MM.1S (cell line): ENCODE data around the gene PIK3R1.
A peak's percentile ranks its signal among the peaks of the same experiment; 100 is the strongest.

ENCODE experiments used
- DNase-seq: peaks from one replicate; pipeline ENCODE4 v3.0.0-alpha.2; 2015
- H2AFZ ChIP-seq: fragments of 300-600 bp; sonication (generic); 2 replicates; pipeline ENCODE4 v1.6.0; 2016; ENCODE audit warnings: antibody characterized with exemption, low read length
- H3F3A ChIP-seq: fragments of 300-600 bp; sonication (generic); 2 replicates; pipeline ENCODE4 v1.6.1; 2016; ENCODE audit warnings: mild to moderate bottlenecking, antibody characterized with exemption, low read length, moderate library complexity, mixed read lengths; ENCODE audit not compliant: insufficient read depth
- H3K27ac ChIP-seq: fragments of 300-600 bp; sonication (generic); 2 replicates; pipeline ENCODE4 v1.5.1; 2016; ENCODE audit warnings: mild to moderate bottlenecking, low read length
- H3K27me3 ChIP-seq: fragments of 300-600 bp; sonication (generic); replicated peaks from 2 replicates; pipeline ENCODE4 v1.6.0; 2016; ENCODE audit warnings: low read length; ENCODE audit not compliant: insufficient read depth
- H3K36me3 ChIP-seq: fragments of 300-600 bp; sonication (generic); replicated peaks from 2 replicates; pipeline ENCODE4 v1.6.1; 2016; ENCODE audit warnings: mild to moderate bottlenecking, low read length, mixed read lengths; ENCODE audit not compliant: insufficient read depth
- H3K4me1 ChIP-seq: fragments of 300-600 bp; sonication (generic); 2 replicates; pipeline ENCODE4 v1.6.1; 2016; ENCODE audit warnings: low read length, mixed read lengths
- H3K4me2 ChIP-seq: fragments of 300-600 bp; sonication (generic); 2 replicates; pipeline ENCODE4 v1.6.0; 2016; ENCODE audit warnings: low read depth, low read length
- H3K4me3 ChIP-seq: fragments of 300-600 bp; sonication (generic); 2 replicates; pipeline ENCODE4 v1.5.1; 2016; ENCODE audit warnings: low read length, mixed read lengths
- H3K79me2 ChIP-seq: fragments of 300-600 bp; sonication (generic); 2 replicates; pipeline ENCODE4 v1.6.1; 2016; ENCODE audit warnings: mixed run types, low read length, mixed read lengths
- H3K9ac ChIP-seq: fragments of 300-600 bp; sonication (generic); 2 replicates; pipeline ENCODE4 v1.6.1; 2016; ENCODE audit warnings: low read length, mixed read lengths
- H3K9me2 ChIP-seq: fragments of 300-600 bp; sonication (generic); replicated peaks from 2 replicates; pipeline ENCODE4 v1.6.1; 2016; ENCODE audit warnings: mild to moderate bottlenecking, low read length, mixed read lengths; ENCODE audit not compliant: insufficient read depth
- H3K9me3 ChIP-seq: fragments of 300-600 bp; sonication (generic); replicated peaks from 2 replicates; pipeline ENCODE4 v1.6.1; 2016; ENCODE audit warnings: mild to moderate bottlenecking, low read length, mixed read lengths; ENCODE audit not compliant: insufficient read depth
- H4K20me1 ChIP-seq: fragments of 300-600 bp; sonication (generic); 2 replicates; pipeline ENCODE4 v1.6.1; 2016; ENCODE audit warnings: mild to moderate bottlenecking, low read length, moderate library complexity, mixed read lengths; ENCODE audit not compliant: insufficient read depth
- EZH2 ChIP-seq: fragments of 300-600 bp; sonication (generic); optimal IDR thresholded peaks from 2 replicates; pipeline ENCODE3; 2017; ENCODE audit warnings: low read depth, mild to moderate bottlenecking, antibody characterized with exemption, low read length, mixed read lengths
- EZH2phosphoT487 ChIP-seq: fragments of 300-600 bp; sonication (generic); IDR thresholded peaks from 2 replicates; pipeline ENCODE4 v1.6.1; 2018; ENCODE audit warnings: antibody characterized with exemption, low read length
- TF ChIP-seq, protein P1 (sequence below): fragments of 300-600 bp; sonication (generic); IDR thresholded peaks from 2 replicates; pipeline ENCODE4 v1.5.1; 2016; ENCODE audit warnings: antibody characterized with exemption, low read length, mixed read lengths

PIK3R1 gene

DNA sequence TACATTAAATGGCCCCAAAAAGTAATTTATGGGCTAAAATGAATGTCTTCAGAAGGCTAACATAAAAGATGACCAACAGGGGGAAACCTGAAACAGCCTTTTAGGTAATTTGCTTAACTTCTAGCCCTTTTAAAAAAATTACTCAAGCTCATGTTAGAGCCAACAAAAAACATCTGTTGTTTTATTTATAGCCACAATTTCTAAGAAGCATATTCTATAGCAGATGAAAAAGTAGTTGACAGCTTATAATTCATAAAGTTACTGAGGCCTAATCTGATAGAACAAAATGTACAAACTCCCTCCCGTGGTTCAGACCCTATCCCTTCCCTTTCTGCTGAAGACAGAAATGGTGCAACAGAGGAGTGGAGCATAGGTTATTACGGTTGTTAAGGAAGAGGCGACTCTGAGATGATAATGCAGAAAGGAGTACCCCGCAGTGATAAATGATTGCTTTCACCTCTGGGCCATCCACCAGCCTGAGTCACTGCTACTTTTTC is 46.1 kb downstream of the PIK3R1 start:
- H3K79me2 ChIP-seq: 0 out of 2 replicates have a peak, but pooled peaks cover 5% of the 10 kb centered on the region
- no peak for DNase-seq
- no peak overlapping the region for H3K27ac ChIP-seq
- no peaks in the 10 kb centered on the region for H3K36me3 ChIP-seq
- TF ChIP-seq EZH2 (no peak), EZH2phosphoT487 (no peak)
- TF ChIP-seq, protein P1, sequence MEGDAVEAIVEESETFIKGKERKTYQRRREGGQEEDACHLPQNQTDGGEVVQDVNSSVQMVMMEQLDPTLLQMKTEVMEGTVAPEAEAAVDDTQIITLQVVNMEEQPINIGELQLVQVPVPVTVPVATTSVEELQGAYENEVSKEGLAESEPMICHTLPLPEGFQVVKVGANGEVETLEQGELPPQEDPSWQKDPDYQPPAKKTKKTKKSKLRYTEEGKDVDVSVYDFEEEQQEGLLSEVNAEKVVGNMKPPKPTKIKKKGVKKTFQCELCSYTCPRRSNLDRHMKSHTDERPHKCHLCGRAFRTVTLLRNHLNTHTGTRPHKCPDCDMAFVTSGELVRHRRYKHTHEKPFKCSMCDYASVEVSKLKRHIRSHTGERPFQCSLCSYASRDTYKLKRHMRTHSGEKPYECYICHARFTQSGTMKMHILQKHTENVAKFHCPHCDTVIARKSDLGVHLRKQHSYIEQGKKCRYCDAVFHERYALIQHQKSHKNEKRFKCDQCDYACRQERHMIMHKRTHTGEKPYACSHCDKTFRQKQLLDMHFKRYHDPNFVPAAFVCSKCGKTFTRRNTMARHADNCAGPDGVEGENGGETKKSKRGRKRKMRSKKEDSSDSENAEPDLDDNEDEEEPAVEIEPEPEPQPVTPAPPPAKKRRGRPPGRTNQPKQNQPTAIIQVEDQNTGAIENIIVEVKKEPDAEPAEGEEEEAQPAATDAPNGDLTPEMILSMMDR: peak; percentile 16; the same call in 1 of the 2 replicates
- H3K4me1 ChIP-seq: no peaks in the 10 kb centered on the region
- no peak overlapping the region for H3K4me3 ChIP-seq
- H2AFZ ChIP-seq: no peak overlapping the region
- H3K4me2 ChIP-seq: no peak overlapping the region
- H3K9me2 ChIP-seq: no peaks in the 10 kb centered on the region
- H4K20me1 ChIP-seq: no peaks in the 10 kb centered on the region
- H3K27me3 ChIP-seq: no peaks in the 10 kb centered on the region
- no peaks in the 10 kb centered on the region for H3F3A ChIP-seq
- H3K9ac ChIP-seq: no peak overlapping the region
- no peaks in the 10 kb centered on the region for H3K9me3 ChIP-seq

DNA sequence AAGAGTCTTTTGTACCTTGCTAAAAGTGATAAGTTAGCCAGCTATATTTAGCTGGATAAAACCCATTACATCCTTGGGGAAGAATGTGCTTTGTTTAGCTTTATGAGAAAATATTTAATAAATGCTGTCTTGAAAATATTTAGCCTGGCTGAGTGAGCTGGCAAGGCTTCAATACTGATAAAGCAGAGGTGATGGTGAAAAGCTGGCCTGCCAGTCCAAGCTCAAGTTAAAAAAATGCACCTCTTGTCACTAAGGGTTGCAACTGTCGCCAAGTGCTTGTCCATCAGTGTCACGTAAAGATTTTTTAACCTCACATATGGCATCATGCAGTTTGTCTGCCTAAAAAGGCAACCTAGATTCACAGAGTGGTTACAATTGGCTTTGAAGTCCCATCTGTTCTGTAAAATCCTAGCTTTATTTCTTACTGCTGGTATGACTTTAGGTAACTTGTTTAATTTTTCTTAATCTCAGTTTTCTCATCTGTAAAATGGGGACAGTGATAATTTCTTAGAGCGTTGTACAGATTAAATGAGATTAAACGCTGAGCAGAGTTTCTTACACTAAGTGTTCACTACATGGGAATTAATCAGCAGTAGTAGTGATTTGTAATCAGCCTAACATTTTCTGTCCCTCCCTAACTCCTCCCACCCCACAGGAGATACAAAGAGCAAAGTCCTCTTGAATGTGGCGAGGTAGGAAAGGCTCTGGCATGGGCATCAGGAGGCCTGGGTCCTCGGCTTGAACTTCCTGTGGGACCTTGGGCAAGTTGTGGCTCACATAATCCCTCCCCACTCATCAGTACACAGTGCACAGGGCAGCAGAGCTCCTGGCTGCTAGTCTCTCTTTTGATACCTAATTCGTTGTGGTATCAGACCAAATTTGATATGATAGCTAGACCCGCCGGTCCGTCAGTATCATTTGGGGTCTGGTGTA is 48.7 kb downstream of the PIK3R1 start:
- no peak overlapping the region for H2AFZ ChIP-seq
- TF ChIP-seq EZH2 (no peak), EZH2phosphoT487 (no peak)
- TF ChIP-seq, protein P1: no peak
- H3K4me1 ChIP-seq: no peaks in the 10 kb centered on the region
- H3K27me3 ChIP-seq: no peaks in the 10 kb centered on the region
- no peak overlapping the region for H3K9ac ChIP-seq
- H3K36me3 ChIP-seq: no peaks in the 10 kb centered on the region
- no peaks in the 10 kb centered on the region for H3F3A ChIP-seq
- DNase-seq: no peak
- H3K9me2 ChIP-seq: no peaks in the 10 kb centered on the region
- 0 out of 2 replicates have a peak, but pooled peaks cover 5% of the 10 kb centered on the region for H3K79me2 ChIP-seq
- H4K20me1 ChIP-seq: no peaks in the 10 kb centered on the region
- no peak overlapping the region for H3K27ac ChIP-seq
- no peaks in the 10 kb centered on the region for H3K9me3 ChIP-seq
- no peak overlapping the region for H3K4me2 ChIP-seq
- H3K4me3 ChIP-seq: no peak overlapping the region

- DNase-seq: no peak
- TF ChIP-seq EZH2phosphoT487: no peak
- TF ChIP-seq EZH2: no peak
- TF ChIP-seq, protein P1: no peak
- no peak overlapping the region for H3K4me3 ChIP-seq
- H3K9me3 ChIP-seq: no peaks in the 10 kb centered on the region
- no peaks in the 10 kb centered on the region for H3K36me3 ChIP-seq
- no peak overlapping the region for H3K9ac ChIP-seq
- H3K27me3 ChIP-seq: no peaks in the 10 kb centered on the region
- no peak overlapping the region for H2AFZ ChIP-seq
- 0 out of 2 replicates have a peak, but pooled peaks cover 5% of the 10 kb centered on the region for H3K79me2 ChIP-seq
- H3K4me1 ChIP-seq: no peaks in the 10 kb centered on the region
- no peak overlapping the region for H3K27ac ChIP-seq
- no peaks in the 10 kb centered on the region for H3F3A ChIP-seq
- no peak overlapping the region for H3K4me2 ChIP-seq
- H4K20me1 ChIP-seq: no peaks in the 10 kb centered on the region
- H3K9me2 ChIP-seq: no peaks in the 10 kb centered on the region
Observed at GRCh38 chr5:68265347-68265746, 49.8 kb downstream of the PIK3R1 start.
